ENCODE measurements around the gene TBCE. TPM values are rescaled to one million over a fixed set of nuclear protein-coding genes. Genes with fewer than 3 reads are reported as not detected.
A peak's percentile ranks its signal among the peaks of the same experiment; 100 is the strongest.
"Not testable (repeated sequence)": the region's sequence is repeated elsewhere in the genome, so short reads cannot be mapped to it uniquely, and the experiment has no call there.

Gene TBCE
- total RNA-seq, 1 experiment from 2014 or later, result 30.3 TPM

DNA sequence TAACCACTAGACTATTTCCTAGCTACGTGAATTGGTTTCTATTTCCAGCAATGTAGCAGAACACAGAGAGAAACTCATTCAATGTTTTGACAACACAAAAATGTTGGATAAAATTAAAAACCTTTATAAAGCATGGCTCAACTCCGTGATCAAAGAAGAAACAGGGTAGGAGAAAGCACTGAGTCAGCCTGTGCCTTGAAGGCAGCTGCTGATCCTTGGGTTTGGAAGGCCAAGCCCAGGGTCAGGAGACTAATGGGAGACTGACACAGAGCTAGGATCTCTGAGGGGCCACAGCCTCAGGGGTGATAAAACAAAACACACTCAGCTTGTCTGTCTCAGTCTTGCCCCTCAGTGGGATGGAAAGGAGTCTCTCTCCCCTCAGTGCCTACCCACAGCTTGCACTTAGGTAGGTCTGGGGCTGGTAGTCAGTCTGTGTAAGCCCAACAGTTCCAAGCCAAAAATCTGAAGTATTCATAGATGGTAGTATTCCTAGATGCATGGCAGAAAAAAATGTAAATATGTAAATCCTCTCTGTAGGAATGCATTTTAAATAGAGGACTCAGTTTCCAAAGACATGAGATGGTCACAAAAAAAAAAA lies 83.8 kb downstream of the TBCE start:
- DNase-seq (ENCODE audit: low read depth), result no peak

- no peak for DNase-seq (ENCODE audit: low read depth)
Observed at GRCh38 chr1:235454021-235454420, 86.8 kb downstream of the TBCE start.

- DNase-seq (ENCODE audit: low read depth), result no peak
Observed at GRCh38 chr1:235455097-235455496, 87.9 kb downstream of the TBCE start.

DNA sequence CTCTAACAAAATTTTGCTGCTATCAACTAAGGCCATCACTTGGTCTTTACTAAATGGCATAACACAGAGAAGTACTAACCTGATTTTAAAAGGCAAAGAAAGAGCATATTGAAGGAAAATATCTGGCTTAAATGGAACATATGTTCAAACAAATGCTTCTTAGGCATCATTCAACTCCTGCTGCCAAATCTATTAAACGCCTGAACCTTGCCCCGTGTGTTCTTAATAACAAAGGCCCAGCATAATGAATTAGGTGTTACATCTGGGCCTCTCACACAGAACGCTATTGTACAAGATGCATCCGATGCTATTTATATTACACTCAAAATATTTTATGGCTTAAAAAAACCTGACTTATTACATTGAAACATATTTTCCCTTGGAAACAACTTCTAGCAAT lies 88.6 kb downstream of the TBCE start:
- no peak for DNase-seq (ENCODE audit: low read depth)

- DNase-seq (ENCODE audit: low read depth), result not testable (repeated sequence)
Observed at GRCh38 chr1:235457856-235458255, 90.6 kb downstream of the TBCE start.

DNA sequence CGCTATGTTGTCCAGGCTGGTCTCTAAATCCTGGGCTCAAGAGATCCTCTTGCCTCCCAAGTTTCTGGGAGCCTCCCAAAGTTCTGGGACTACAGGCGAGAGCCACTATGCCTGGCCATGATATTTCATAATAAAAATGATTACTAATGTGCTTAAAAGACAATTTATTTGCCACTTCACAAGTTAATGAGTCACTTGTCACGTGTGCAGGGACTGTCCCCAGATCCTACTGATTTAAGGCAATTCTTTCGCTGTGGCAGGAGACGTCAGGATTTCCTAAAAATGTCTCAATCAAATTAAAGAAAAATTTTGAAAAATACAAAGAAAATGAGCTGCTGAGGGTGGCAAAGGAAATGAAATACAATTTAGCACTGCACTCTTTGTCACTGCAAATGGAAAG lies 93.5 kb downstream of the TBCE start:
- DNase-seq (ENCODE audit: low read depth), result no peak

DNA sequence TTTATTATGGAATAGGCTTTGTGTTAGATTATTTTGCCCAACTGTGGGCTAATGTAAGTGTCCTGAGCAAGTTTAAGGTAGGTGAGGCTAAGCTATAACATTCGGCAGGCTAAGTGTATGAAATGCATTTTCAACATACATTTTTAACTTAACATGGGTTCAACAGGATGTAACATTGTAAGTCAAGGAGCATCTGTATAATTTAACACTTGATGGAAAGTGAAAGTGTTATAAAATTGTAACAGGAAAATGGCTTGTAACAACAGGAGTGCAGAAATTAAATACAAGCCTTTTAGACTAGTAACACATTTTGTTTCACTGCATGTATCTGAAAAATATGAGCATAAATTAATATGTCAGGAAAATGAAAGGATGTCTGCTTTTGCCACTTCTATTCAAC lies 94.7 kb downstream of the TBCE start:
- DNase-seq (ENCODE audit: low read depth), result no peak

GRCh38 chr1:235462832-235463231 lies 95.6 kb downstream of the TBCE start:
- DNase-seq (ENCODE audit: low read depth), result not testable (repeated sequence)

DNA sequence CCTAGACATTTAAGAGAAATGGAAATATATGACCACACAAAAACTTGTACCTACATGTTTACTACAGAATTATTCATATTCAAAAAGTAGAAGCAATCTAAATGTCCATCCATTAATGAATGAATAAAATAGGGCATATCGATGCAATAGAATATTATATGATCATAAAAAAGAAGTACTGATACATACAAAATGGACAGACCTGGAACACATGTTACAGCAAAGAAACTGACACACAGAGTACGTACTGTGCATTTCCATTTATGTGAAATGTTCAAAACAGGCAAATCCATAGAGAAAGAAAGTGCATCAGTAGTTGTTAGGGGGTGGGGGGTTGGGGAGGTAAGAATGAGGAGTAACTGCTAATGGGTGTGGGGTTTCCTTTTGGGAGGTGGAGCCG lies 97.8 kb downstream of the TBCE start:
- DNase-seq (ENCODE audit: low read depth), result no peak

- no peak for DNase-seq (ENCODE audit: low read depth)
Observed at GRCh38 chr1:235468004-235468403, 100.8 kb downstream of the TBCE start.

GRCh38 chr1:235468970-235469369 lies 101.7 kb downstream of the TBCE start:
- peak; percentile 82 for DNase-seq (ENCODE audit: low read depth)

DNA sequence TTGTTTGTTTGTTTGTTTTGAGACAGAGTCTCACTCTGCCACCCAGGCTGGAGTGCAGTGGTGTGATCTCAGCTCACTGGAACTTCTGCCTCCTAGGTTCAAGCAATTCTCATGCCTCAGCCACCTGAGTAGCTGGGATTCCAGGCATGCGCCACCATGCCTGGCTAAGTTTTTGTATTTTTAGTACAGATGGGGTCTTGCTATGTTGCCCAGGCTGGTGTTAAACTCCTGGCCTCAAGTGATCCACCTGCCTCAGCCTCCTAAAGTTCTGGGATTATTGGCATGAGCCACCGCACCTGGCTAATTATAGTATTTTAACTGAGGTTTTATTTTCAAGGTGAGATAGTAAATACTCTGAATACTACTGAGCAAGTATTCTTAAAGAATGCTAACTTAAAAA lies 102.7 kb downstream of the TBCE start:
- DNase-seq (ENCODE audit: low read depth), result not testable (repeated sequence)

GRCh38 chr1:235470741-235471439 lies 103.7 kb downstream of the TBCE start:
- no peak for DNase-seq (ENCODE audit: low read depth)

GRCh38 chr1:235473806-235474205 lies 106.6 kb downstream of the TBCE start:
- DNase-seq (ENCODE audit: low read depth), result peak; percentile 25

DNA sequence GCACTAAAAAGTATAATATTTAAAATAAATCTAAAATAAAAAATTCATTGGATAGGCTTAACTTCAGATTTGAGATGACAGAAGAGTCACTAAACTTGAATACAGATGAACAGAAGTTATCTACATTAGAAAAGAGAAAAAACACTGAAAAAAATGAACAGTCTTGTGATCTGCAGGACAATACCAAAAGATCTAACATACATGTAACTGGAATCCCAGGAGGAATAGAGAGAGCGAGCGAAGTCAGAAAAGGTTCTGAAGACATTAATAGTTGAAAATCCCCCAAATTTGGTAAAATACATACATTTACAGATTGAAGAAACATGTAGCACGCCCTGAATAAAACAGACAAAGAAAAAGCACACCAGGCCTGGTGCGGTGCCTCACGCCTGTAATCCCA lies 115.9 kb downstream of the TBCE start:
- no peak for DNase-seq (ENCODE audit: low read depth)

GRCh38 chr1:235485558-235485957 lies 118.3 kb downstream of the TBCE start:
- DNase-seq (ENCODE audit: low read depth), result no peak

DNA sequence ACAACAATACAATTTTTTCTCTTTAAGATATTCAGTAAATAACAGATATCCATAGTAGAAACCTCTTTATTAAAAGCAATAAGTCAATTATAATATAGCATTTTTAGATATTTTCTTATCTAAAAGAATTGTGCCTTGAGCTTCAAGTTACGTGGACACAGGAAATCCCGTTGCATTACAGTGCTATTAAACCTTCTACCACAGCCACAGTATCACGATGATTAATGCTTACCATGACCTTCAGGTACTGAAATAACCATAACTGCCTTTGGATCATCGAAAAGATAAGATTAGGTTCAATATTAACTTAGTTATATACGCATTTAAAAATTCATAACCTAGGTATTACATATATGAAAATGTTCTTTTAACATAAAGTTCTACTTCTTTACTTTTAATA lies 119.1 kb downstream of the TBCE start:
- DNase-seq (ENCODE audit: low read depth), result peak; percentile 24

DNA sequence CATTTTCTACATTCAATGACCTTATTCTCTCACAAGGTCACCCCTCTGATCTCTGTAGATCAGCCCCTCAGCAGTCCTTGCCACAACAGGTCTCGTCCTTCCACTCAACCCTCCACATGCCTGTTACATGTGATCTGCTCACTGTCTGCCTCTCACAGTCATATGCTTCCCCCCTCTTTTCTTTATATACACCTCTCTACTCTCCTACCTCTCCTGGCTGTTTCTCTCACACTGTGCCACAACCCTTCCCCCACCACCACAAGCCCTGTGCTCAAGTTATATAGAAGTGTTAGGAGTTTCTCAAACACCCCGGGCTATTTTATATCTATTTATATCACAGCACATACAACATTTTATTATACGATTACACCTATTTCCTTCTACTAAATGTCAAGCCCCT lies 124.4 kb downstream of the TBCE start:
- DNase-seq (ENCODE audit: low read depth), result no peak

DNA sequence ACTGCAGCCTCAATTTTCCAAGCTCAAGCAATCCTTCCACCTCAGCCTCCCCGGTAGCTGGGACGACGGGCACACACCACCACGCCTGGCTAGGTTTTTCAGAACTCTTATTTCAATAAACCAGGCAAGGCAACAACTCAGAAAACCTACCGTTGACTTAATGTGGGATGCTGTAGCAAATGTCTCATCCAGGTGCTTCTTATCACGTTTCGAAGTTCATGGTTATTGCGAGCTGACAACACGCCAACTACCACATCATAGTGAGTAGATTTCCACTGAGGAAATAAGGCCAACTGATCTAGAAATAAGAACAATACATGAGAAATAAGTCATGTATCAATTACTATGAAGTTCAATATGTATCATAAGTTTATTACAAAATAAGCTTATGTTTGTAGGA lies 127.3 kb downstream of the TBCE start:
- no peak for DNase-seq (ENCODE audit: low read depth)

DNA sequence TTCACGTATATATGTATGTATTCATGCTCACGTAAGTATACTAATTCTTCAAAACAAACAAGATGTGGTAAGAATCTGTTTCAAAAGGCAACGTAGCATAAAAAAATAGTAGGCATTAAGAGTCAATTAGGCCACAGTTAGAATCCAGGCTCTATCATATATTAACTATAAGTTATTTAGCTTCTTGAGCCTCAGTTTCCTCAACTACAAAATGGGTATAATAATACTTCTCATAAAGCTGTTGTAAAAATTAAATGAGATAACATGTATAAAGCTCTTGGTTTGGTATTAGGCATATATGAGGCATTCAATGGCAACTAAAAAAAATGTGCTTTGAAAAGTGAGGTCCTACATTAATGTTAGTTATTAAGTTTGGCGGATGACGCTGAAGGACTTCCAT lies 127.8 kb downstream of the TBCE start:
- no peak for DNase-seq (ENCODE audit: low read depth)

DNA sequence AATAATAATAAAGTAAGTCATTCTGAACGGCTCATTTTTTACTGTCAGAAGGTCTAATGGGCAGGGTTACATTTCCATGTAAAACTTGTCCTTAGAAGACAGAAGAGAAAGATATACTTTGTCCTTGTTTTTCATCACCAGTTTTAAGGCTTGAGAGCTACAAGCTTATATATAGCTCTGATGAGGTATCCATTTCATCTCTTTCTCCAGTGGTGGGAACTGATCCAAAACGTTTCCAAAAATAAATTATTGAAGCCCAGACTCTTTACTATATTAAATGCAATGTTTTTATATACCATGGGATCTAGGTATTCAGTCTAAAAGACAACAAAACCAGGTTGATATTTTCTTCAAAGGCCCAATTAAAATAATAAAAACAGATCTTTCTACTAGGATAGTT lies 128.3 kb downstream of the TBCE start:
- DNase-seq (ENCODE audit: low read depth), result no peak

DNA sequence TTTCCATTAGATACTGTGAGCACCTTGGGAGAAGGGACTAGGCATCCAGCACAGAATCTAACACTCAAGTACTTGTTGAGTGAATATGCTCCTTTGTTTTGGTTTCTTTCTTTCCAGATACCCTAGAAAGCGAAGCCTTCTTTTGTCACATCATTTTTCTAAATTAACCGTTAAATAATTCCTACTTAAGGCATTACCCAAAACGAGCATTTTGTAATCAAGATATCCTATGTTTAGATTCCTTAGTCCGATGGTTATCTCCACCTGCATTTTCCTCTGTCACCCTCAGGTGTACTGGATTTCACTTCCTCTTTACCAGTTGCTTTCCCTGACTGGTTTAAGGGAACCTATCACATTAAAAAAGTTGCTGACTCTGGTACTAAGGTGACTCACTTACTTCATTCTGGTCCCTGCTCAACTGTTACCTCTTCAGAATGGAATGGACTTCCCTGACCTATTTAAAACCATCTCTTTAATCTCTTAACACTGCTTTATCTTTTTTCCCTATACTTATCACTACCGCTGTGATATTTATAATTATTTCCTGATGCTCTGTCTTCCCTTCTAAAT lies 133.8 kb downstream of the TBCE start:
- peak; percentile 64 for DNase-seq (ENCODE audit: low read depth)
